GM18861 (cell line): ENCODE results near the gene COX5A.

ENCODE experiments used
- ATAC-seq: cut with Tn5 transposase; IDR thresholded peaks from one replicate; pipeline ENCODE4 v1.9.1; 2021; ENCODE audit not compliant: unreplicated experiment

The COX5A gene

DNA sequence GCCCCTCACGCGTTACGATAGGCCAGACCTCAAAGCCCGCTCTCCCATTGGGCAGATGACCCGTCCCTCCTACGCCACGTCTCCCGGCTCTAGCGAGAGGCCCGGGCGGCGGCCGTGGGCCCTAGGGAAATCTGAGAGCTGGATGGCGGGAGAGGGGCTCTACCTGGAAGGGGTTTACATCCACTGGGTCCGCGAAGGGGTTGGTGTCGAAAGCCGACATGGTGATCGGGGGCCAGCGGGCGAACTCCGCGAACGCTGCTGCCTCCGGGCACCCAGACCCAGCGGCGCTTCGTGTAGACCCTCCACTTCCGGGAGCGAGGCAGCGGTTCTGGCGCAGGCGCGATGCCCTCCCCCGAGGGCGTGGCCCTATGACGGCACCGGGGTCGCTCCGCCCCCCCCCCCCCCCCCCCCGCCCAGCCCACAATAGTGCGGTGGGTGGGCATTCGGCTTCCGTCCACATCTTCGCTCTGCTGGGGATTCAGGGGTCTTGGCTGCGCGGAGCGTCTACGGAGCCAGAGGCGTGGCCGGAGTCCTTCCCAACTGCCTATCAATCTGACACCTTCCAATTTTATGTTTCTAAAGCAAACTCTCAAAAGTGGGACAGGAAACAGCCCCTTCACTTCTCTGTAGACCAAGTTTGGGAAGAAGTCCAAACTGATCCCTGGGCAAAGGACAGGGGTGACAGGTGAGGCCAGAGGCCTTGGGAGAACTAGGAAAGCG, 64.7 kb downstream of the COX5A start, which contains the start of gene SCAMP2:
TSS of gene SCAMP2 (minus strand) at position 330 of the 720 bp plus-strand sequence. CDS start at position 220, 110 bp downstream.
- peak; percentile 49 for ATAC-seq

DNA sequence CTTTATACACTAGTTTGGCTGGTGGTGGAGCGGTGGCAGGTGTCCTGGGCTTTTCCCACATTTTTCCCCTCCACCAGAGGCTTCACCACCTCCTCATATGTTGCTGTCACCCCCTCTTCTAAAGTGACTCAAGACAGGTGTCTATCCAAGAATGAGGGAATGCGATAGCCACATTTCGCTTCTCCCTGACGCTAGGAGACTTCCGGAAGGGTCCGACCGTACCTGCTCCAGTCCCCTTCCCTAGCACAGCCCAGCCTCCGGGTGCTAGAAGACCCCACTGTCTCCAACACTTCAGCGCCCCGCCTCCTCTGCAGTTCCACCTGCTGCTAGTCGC, 65.2 kb downstream of the COX5A start:
- no peak for ATAC-seq

DNA sequence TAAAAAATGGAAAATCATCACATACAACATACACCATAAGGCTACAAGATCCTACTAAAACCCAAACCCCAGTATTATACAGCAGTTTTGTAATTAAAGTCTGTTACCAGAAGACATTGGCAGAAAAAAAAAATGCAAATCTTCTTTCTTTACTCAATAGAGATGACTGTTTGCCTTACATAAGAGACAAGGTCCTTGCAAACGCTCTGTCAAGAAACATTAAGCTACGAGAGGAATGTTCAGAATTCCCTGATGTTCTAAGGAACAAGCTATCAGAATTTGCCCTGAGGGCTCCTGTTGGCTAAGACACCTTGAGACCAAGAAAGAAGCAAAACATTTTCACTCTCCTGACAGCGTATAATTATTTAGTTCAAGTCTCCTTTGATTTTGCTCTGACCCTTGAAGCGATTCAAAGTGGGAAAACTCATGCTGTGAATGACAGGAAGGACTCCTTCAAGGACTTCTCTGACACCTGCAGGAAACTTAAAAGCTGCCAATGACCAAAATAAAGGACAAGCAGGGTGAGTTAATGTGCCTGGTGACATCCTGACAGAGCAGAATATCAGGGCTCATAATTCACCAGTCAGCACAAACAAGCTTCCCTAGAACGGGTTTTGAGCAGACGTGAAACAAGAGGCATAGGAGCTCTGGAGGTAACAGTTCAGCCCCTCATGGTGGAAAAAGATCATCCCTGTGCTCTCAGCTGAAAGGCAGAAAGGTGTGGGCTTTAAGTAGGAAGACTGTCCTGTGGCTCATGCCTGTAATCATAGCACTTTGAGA, 67.2 kb downstream of the COX5A start:
- ATAC-seq = no peak
